H54 (cell line): ENCODE measurements around the gene PLEKHA7.
A peak's percentile ranks its signal among the peaks of the same experiment; 100 is the strongest.

Source experiments
- DNase-seq: peaks from one replicate; pipeline ENCODE4 v3.0.0; 2011; ENCODE audit warnings: low spot score, mixed read lengths; ENCODE audit not compliant: insufficient read length
- FAIRE-seq: peaks from 3 replicates; lab custom pipeline; 2011; peaks lifted over from hg19 to GRCh38; lab: Jason Lieb, UNC
- POLR2A ChIP-seq: IDR thresholded peaks from 2 replicates; pipeline ENCODE4 v1.6.1; 2011; ENCODE audit warnings: low read depth, mild to moderate bottlenecking, low read length

PLEKHA7 gene

GRCh38 chr11:16738947-16739815 is 275.0 kb downstream of the PLEKHA7 start:
- no peak for TF ChIP-seq POLR2A
- DNase-seq: no peak
- FAIRE-seq: no peak

GRCh38 chr11:16738193-16738946 is 275.8 kb downstream of the PLEKHA7 start, which contains the start of gene C11orf58:
Gene C11orf58 (plus strand): TSS chr11:16738647. CDS start chr11:16738779, 132 bp downstream.
- DNase-seq (peak; percentile 73), FAIRE-seq (peak; percentile 86)
- peak; percentile 82 for TF ChIP-seq POLR2A

DNA sequence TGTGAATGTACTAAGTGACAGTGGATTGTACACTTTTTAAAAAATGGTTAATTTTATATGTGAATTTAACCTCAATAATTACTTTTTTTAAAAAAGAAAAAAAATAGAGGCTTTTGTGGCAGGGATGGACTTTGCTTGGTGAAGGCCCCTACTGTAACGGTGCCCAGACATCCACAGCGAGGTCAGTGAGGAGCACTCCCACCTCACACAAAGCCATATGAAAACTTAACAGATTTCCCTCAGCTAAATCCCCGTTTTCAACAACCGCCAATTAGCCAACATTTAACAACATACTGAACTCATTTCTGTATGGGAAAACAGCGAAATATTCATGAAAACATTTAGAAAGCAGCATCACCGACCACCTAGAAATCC is 276.4 kb downstream of the PLEKHA7 start:
- DNase-seq (no peak), FAIRE-seq (no peak)
- no peak for TF ChIP-seq POLR2A
